Measurements from ENCODE around the gene HIGD1A. TPM values are rescaled to one million over a fixed set of nuclear protein-coding genes. Genes with fewer than 3 reads are reported as not detected.

The HIGD1A gene
- total RNA-seq, 1 donor from 2014 or later, result 117 TPM

DNA sequence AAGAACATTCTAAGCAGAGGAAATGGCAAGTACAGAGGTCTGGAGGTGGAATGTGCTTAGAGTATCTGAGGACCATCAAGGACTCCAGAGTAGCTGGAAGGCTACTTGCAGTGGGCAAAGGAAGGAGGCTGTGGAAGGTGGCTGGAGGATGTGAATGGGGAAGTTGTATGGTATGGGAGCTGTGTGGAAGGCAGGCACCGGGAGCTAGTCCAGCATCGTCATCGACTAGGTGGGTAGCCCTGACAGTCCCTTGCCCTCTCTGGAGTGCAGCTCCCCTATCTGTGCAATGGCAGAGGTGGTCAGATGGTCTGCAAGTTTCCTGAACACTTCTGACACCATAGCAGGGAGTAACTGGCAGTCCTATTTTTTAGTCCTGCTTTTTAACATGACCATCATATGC lies 50.5 kb downstream of the HIGD1A start:
- no peak for DNase-seq

DNA sequence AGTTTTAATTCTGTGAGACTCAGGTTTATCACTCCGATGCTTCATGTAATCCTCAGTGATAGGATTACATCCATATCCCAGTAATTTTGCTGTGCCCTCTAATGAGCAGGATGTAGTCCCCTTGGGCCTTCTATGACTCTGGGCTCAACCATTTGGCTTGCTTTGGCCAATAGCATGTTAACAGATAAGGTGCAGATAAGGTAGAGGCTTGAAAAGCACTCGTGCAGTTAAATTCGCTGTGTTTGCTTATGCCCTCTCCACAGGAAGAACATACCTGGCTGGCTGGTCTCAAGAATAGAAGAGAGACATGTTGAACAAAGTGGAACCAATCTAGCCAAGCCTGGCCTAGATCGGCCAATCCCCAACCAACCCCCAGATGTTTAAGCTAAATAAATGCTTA lies 51.3 kb downstream of the HIGD1A start:
- no peak for DNase-seq

DNA sequence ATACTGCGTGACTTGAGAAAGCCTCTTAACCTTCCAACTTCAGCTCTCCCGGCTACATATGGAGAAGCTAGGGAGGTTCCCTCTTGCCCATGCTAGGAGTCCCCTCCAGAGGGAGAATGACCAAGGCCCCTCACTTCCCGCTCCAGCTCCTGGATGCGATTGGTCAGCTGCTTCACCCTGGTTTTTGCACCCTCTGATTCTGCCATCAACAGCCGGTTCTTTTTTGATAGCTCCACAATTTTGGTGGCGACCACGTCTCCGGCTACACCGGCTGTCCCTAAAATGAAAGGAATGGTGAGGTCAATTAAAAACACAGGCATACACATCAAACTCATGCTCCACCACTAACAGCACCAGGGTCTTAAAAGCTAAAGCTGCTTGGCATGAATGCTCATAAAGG lies 51.8 kb downstream of the HIGD1A start:
- DNase-seq, result no peak

DNA sequence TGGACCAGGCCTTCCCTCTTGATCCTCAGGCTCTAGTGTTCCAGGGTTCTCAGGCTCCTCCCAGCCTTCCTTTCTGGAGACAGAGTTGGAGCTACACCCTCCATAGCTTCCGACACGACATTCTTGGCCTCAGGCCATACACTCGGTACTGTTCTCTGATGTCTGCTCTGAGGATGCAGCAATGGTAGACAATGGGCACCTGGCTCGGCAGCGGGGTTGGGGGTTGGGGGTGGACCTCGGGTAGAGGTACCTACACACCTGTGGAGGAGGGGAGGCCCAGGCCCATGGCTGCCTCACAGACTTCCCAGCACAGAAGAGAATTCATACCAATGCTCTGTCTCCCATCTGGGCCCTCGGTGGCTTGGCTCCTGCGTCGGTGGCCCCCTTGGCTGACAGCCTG lies 52.7 kb downstream of the HIGD1A start:
- no peak for DNase-seq

DNA sequence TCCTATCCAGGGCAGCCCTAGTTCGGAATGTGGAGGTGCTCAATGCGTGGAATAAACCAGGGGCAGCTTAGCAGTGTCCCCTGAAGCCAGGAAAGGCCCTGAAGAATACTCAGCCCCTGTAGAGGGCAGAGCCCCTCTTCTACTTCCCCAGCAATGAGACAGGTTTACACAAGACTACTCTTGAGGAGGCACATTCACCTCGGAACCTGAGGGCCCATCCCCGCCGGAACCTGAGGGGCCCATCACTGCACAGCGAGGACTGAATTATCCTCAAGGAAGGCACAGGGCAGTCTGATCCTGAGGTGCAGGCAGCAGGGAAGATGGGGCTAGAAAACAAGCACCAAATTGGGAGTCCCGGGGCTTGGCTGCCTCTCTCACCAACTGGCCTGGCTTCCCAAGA lies 53.5 kb downstream of the HIGD1A start:
- no peak for DNase-seq

DNA sequence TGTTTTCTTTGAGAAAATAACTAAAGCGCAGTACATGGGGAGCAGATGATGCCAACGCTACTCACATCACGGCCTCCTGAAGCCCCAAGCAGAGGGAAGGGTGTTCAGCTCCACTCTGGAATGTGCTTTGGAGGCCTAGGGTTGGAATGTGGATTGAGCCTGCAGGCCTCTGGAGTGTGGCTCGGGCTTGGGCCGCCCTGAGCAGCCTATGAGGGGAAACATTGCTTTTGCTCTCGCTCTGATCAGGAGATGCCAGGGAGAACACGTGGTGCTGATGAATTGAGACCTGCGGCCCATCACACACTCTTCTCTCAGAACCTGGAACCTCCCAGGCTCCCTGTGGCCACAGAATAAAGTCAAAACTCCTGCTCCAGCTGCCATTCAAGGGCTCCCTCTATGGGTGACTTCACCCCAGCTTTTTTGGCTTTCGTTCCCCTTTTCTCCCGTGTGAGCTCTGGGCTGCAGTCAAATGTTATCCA lies 54.5 kb downstream of the HIGD1A start:
- no peak for DNase-seq

GRCh38 chr3:42749025-42749752 lies 55.1 kb downstream of the HIGD1A start:
- no peak for DNase-seq

- no peak for DNase-seq
Measured at GRCh38 chr3:42747581-42747980, 56.7 kb downstream of the HIGD1A start.

DNA sequence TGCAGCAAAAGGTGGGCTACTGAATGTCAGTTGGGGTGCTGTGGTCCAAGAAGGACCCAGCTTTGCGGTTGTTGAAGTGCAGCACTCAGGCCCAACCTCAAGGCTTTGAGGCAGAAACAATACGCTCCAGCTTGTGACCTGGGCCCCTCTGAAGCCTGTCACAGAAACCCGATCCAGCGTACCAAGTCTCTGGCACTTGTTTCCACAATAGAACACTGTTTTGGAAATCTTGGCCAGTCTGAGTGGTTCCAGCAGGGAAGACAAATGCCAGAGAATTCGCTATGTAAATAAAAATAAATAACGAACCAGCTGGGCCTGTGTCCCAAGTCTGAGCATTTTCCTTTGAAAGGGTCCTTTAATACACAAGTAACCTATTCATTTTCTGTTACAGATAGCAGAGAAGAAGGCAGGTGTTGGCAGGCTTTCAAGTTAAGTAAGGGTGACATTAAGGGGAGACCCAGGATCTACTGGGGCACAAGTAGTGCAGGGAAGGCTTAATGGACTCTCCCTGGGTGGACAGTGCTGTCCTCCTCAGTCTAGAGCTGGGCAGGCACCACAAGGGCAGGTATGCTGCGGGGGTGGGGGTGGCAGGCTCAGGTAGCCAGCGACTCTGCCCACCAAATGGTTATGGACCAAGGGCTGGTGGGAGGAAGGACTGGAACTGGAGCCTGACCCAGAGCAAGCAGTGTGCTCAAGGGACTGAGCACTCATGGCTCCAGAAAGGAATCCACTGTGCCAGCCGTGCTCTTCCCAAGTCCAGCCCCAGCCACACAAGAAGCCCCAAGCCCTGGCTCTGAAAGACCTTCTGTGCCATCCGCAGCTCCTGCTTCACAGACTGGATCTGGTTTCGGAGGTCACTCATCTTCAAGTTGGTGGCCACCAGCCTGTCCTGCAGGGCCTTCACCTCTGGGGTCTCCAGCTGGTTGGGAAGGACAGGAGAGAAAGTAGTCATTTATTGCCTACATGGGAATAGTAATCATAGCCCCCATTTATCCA lies 57.5 kb downstream of the HIGD1A start:
- DNase-seq, result no peak

DNA sequence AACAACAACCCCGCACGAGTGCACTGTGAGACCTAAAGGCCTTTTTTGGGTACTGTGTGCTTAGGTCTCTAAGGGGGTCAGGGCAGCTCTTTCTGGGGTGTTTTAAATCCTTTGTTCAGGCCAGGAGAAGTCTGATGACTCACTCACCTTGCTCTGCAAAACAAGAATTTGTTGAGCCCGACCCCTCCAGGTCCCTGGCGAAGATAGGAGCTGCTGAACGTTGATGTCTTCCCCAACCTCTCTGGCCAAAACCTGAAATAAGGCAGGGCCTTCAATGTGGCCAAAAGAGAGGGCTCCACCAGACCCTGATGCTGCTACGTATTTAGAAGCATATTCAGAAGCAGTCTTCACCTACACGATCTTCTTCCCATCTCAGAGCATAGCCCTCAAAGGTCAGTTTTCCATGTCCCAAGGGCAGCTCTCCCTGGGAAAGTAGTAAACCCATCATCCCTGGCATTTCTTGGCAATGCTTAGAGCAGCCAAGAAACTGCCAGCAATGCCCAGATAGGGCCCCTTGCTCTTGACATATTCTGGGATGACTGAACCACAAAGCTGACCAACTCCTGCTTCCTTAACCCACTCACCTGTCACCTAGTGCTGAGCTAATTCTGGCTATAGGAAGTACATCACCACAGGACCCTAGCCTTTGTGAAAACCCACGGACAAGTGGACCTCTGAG lies 58.4 kb downstream of the HIGD1A start:
- no peak for DNase-seq

GRCh38 chr3:42745291-42745745 lies 59.0 kb downstream of the HIGD1A start:
- DNase-seq, result no peak

DNA sequence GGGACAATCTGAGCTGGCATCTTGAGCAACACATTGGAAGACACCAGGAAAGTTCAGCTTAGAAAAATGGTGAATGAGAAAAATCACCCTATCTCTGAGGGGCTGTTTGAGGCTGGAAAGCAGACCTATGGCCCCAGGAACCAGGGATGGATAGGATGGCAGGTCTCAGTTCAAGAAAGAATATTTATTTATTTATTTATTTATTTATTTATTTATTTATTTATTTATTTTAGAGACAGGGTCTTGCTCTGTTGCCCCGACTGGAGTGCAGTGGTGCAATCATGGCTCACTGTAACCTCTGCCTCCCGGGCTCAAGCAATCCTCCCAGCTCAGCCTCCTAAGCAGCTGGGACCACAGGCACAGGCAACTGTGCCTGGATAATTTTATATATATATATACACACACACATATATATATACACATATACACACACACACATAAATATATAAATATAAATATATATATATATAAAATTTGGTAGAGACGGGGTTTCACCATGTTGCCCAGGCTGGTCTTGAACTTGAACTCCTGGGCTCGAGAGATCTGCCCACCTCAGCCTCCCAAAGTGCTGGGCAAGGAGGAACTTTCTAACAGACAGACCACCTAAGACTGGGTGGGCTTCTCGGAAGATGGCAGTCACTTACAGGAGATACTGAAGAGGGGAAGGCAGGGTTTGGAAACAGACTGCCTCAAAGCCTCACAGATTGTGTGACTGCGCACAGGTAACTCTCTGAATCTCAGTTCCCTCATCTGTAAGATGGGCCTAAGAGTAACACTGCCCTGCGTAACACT lies 60.9 kb downstream of the HIGD1A start:
- DNase-seq, result no peak

GRCh38 chr3:42742688-42743087 lies 61.6 kb downstream of the HIGD1A start:
- DNase-seq, result no peak

DNA sequence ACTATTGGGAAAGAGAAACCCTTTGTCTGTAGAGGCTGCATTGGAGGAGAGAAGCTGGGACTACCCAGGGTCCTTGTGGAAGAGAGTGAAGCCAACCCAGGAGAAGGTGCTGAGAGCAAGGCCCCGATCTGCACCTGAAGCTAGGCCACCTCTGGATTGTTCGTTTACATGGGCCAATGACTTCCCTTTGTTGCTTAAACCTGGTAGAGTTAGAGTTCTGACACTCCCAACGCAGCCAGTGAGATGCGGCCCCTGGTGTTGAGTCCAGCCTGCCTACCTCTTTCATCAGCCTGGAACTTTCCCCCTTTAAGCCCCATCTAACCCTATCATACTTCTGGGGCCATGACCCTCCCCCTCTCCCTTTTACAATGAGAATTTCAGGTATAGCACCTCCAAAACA lies 62.0 kb downstream of the HIGD1A start:
- no peak for DNase-seq

DNA sequence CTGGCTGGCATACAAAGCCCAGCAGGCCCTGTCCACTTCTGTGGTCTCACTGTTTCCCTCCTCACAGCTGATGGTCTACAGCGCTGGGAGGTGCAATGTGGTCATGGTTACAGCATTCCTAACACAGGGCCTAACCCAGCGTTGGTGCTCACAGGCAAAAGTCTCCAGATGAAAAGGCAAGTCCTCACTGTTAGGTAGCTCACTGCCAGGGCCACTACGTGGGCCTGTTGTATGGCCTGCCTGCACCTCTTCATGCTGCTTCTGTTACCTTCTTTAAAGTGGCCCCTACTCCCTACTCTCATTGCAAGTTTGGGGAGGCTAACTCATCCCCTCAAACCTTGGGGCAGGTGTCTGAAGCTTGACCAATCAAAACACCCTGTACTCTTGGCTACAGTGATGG lies 62.5 kb downstream of the HIGD1A start:
- DNase-seq, result no peak

GRCh38 chr3:42739401-42740158 lies 64.7 kb downstream of the HIGD1A start:
- DNase-seq, result peak; percentile 70

GRCh38 chr3:42736531-42736930 lies 67.8 kb downstream of the HIGD1A start:
- DNase-seq, result no peak

- no peak for DNase-seq
Measured at GRCh38 chr3:42736081-42736480, 68.2 kb downstream of the HIGD1A start.

- no peak for DNase-seq
Measured at GRCh38 chr3:42735615-42736014, 68.7 kb downstream of the HIGD1A start.

DNA sequence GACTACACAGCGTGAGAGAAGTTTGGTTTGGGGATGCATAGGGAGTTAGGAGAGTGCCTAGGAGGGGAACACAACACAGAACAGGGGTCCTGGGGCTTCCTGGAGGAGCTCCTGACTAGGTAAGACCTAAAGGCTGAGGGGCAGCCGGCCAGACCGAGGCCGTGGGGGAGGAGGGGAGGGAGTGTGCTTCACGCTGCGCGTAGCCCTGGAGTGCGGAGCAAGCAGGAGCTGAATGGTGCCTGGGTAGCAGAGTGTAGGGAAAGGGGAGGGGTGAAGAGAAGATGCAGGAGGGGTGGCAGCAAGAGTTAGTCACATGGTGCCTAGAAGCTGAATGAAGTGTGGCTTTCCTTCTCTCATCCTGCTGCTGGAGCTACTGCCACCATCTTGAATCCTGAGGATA lies 69.3 kb downstream of the HIGD1A start:
- no peak for DNase-seq

DNA sequence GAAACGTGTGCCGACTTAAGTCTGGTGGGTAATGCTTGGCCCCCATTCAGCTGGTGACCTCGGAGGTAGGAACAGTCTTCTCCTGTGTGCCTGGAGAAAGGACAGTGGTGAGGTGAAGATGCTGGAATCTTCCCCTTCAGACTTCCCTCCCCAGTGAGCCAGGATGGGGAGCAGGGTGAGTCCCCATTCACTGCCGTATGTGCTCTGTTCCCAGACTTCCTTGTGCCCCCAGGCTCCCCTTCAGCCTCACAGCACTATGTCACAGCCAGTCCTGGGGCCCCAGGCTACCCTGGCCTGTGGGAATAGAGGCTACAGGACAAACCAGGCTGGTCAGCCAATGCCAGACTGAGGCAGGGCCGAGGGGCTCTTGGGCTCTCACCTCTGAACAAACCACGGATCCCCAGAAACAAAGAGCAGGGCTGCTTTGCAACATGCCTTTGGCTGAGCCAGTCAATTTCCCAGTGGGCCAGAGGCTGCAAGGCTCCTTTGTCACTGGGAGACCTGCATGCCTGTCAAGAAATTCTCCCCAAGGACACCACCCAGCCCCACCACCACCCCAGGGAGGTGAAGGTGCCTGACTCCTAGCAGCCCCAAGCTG lies 69.9 kb downstream of the HIGD1A start:
- no peak for DNase-seq
